Non-pigmented ciliary epithelial cell (primary cell): ENCODE data around the gene MYLK.
"Not testable (repeated sequence)": the region's sequence is repeated elsewhere in the genome, so short reads cannot be mapped to it uniquely, and the experiment has no call there.

Experiments
- DNase-seq: peaks from one replicate; pipeline ENCODE4 v3.0.0-alpha.2; 2010; ENCODE audit warnings: low read depth

Gene MYLK

DNA sequence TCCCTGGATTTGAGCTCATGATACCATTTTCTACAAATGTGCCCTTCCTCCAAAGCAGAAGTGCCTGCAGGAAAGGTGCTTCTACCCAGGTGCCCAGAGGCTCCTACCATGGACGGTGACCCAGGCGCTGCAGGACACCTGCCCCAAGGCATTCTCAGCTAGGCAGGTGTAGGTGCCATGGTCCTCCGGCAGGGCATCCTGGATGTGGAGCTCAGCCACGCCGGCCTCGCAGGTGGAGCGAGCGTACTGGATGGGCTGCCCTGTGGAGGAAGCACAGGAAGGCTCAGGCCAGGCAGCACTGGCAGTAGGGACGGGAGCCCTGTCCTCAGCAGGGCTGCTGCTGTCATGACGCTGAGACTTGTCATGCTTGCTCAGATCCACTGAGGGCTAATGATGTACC lies 162.1 kb downstream of the MYLK start:
- DNase-seq, result no peak

GRCh38 chr3:123721095-123721689 lies 162.9 kb downstream of the MYLK start:
- not testable (repeated sequence) for DNase-seq

GRCh38 chr3:123720638-123721037 lies 163.5 kb downstream of the MYLK start:
- no peak for DNase-seq

GRCh38 chr3:123719862-123720453 lies 164.2 kb downstream of the MYLK start:
- no peak for DNase-seq

- not testable (repeated sequence) for DNase-seq
Measured at GRCh38 chr3:123719061-123719756, 164.9 kb downstream of the MYLK start.

- no peak for DNase-seq
Measured at GRCh38 chr3:123718108-123718507, 166.0 kb downstream of the MYLK start.

DNA sequence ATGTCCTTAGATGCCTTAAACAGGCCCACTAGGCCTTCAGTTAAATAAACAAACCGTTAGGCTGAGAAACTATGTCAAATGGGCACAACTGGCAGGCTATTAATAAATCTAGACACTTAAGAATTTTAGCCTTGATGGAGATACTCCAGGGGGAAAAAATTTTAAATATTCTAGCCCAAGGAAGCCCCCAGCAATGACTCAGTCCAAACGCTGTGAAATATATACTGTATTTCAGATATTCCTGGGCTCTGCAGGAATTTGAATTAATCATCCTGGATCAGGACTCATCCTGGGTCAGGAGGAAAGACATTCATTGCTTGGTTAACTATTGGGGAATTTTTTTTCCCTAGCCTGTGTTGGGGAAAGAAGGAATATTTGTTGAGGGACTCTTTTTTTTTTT lies 166.7 kb downstream of the MYLK start:
- not testable (repeated sequence) for DNase-seq

DNA sequence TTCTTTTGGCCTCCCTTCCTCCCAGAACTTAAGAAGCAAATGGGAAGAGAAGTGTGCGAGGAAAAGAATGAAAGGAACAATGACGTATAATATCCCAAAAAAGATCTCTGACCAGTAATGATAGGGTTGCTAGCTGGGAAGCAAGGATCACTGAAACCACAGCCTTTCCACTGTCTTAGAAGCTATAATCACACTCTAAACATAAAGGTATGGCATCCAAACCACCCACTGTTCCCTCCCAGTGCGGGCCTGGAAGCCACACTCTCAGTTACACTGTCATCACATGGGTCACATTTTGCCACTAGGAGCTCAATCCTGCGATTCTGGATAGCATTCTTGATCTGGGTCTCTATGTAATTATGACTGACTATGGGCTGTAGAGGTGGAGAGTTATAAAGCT lies 167.7 kb downstream of the MYLK start:
- no peak for DNase-seq

DNA sequence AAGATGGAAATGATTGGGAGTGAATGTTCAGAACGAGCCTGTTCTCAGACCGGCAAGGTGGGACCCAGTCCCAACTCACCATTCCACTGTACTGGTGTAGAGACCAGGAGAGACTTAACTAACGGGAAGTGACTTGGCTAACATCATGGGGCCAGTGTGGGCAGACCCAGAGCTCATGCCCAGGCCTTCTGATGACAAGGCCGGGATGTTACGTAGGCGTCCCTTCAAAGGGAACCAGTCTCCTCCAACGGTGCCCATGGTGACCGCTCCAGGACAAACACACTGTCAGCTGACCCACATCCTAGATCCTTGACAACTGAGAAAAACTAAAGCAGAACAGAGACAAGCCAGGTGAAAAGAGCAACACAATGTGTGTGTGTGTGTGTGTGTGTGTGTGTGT lies 170.9 kb downstream of the MYLK start:
- no peak for DNase-seq

DNA sequence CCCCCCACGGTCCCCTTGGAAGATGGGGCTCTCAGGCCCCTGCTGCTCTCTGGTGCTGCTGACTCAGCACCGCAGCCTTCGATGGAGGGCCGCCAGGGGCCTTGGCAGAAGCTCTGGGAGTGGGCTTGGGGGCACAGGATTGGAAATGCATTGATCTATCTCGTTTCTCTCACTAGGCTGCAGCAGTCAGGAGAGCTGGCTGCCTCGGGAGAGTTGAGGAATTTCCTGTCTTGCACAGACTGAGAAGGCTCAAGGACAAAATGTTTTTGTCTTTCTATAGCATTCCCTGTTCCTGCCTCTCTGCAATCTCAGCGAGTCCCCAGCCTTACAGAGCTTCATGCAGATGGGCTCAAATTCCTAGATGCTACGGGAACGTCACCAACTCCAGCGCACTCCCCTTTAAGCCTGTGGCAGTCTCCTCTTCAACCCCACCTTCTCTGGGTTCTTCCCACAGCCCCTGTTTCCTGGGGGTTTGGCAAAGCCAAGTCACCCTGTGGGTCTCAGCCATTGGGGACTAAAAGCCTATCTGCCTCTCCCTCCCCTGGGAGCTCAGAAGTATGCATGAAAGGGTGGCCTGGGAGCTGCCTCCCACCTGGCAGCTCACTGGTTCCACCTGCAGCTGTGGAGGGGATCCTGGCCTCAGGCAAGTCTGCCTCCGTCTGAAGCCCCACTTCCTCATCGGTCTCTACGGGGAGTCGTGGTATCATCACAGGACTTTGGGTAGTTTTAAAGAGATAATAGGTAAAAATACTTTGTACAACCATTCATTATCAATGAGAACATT lies 171.9 kb downstream of the MYLK start:
- no peak for DNase-seq

DNA sequence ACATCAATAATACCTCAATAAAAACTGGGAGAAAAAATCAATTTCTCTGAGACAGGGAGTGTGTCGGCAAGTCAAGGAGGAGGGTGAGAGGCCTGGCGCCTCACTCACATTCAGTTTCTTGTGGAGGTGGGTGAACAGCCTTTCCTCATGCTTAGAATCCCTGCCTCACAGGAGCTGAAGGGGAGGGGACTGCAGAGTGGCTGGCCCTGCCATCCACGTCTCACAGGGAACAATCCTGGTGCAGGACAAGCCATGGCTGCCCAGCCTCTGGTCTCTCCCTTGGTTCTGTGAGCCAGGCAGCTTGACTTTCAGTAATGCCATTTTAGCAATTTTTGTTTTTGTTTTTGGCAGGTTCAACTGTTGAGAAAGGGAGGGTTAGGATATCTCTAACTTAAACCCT lies 172.8 kb downstream of the MYLK start:
- DNase-seq, result no peak

- no peak for DNase-seq
Measured at GRCh38 chr3:123708531-123708930, 175.6 kb downstream of the MYLK start.

DNA sequence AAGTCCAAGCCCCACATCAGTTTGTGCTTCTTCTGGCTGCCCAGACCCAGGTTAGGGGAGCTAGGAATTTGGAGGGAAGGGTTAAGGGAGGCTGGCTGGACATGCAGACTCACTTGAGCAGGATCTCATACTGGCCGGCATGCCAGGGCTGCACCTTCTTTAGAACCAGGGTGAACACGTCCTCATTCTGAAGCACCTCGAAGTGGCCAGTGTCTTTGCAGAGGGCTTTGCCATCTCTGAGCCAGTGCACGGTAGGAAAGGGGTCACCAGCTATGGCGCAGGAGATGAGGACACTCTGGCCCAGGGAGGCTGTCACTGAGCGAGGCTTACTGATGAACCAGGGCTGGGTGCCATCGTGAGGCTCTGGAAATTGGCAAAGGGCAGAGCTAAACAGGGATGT lies 176.5 kb downstream of the MYLK start:
- DNase-seq, result not testable (repeated sequence)

GRCh38 chr3:123706871-123707270 lies 177.3 kb downstream of the MYLK start:
- DNase-seq, result no peak

DNA sequence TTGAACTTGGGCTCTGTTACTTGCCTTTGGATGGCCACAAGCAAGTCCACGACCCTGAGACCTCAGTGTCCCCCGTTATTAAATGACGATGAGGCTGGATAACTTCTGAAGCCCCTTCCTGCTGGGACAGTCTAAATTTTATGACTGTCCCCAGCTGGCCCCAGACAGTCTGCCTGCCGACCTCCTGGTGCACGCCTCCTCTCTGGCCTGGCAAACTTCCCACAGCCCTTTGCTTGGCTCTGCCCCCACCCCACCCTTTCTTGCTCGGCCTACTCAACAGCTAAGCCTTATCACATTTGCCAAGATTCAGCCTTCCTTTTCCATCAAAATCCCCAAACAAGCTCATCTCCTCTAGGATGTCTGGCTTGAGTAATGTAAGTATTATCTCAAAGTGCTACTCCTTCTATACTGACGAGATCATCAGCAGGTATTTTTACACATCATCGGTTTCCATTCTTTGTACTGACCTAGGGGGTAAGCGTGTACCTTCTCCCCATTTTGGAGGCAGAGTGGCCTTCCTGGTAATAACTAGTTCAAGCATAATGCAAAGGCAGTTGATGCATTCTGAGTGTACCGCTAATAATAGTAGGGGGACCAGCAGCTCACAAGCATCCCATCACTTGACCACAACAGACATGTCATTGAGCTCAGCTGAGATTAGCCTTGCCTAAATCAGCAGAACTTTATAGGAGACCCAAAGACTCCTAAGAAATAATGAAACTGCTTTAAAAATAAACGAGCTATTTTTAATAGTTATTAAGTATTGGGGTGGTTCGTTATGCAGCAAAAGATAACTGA lies 178.4 kb downstream of the MYLK start:
- DNase-seq, result no peak

DNA sequence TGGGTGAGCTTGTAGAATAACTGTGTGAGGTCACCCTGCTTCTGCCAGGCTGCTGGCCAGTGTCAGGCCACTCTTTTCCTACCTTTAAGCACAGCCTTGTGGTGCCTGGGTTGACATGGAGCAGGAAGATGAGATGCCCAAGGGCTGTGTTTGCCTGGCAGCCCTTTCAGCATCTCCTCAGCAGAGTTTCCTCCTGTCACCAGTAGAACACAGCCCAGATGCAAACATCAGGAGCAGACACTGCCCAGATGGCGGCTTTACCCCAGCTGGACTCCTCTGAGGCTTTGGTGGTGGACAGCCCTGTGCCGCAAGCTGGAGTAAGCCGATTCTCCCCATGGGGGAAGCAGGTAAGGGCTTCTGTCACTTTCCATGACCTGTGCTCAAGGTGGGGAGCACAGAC lies 180.5 kb downstream of the MYLK start:
- not testable (repeated sequence) for DNase-seq

DNA sequence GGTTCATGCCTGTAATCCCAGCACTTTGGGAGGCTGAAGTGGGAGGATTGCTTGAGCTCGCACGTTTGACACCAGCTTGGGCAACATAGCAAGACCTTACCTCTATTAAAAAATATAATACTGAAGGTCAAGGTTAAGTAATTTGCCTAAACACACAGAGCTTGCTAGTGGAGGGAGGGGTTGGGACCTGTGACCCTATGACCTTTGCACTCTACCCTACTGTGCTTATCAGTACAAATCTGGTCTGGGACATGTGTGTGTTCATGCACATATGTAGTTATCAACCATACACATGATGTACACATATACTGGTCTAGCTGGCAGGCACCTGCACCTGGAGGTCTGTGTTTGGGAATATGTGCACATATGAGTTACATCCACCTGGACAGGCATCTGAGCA lies 181.4 kb downstream of the MYLK start:
- no peak for DNase-seq

GRCh38 chr3:123702057-123702456 lies 182.1 kb downstream of the MYLK start:
- peak; percentile 45 for DNase-seq

GRCh38 chr3:123700791-123701722 lies 183.1 kb downstream of the MYLK start:
- DNase-seq, result no peak

GRCh38 chr3:123698813-123699212 lies 185.3 kb downstream of the MYLK start:
- DNase-seq, result no peak

DNA sequence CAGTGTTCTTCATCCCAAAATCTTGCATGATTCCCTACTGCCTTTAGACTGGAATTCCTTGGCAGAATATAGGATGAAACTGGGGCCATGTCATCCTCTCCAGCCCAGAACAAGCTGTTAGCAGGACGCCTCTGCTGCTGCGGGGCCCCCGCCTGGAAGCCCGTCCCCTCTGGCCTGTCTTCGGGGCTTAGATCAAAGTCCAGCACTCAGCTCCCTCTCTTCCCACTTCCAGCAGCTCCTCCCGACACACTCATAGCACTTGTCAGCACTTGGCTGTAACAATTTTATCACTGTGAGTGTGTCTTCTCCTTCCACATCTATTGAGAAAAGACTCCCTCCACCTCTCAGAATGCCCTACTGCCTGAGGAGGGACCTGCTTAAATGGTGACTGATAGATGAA lies 187.3 kb downstream of the MYLK start:
- DNase-seq, result no peak
